ENCODE measurements around the gene ENPP7. TPM values are rescaled to one million over a fixed set of nuclear protein-coding genes. Genes with fewer than 3 reads are reported as not detected.

ENPP7 gene
- total RNA-seq, 1 experiment from 2014 or later: not detected

GRCh38 chr17:79739148-79740062, 8.7 kb downstream of the ENPP7 start:
- no peak overlapping the region for H3K27ac ChIP-seq (ENCODE audit: low read depth, low read length, poor library complexity, severe bottlenecking)
- H3K4me1 ChIP-seq (ENCODE audit: insufficient read depth, low read length, poor library complexity, severe bottlenecking): peaks cover 8% of the 10 kb centered on the region
- no peaks in the 10 kb centered on the region for H3K9me3 ChIP-seq (ENCODE audit: low read depth, low read length, poor library complexity, severe bottlenecking)
- no peak for DNase-seq (ENCODE audit: low spot score)
- POLR2A ChIA-PET (ENCODE audit: low non-redundant PET): no interaction called here
- CTCF ChIA-PET: interaction anchor here (0.7 kb wide), 1 partner anchor 793 kb away, joined by 4 read pairs; no protein-coding TSS in a partner anchor
- no peak overlapping the region for H3K4me3 ChIP-seq (ENCODE audit: low read depth, low read length, poor library complexity, severe bottlenecking)
- TF ChIP-seq EZH2 (IDR thresholded peaks at IDR 0.05; ENCODE audit: borderline replicate concordance, low read depth, low read length, poor library complexity, severe bottlenecking) (no peak), CTCF (conservative IDR thresholded peaks at IDR 0.05; ENCODE audit: low read depth, low read length) (no peak)
- BruUV-seq (replicated peaks): no TSS peak
- H3K27me3 ChIP-seq (replicated peaks; ENCODE audit: insufficient read depth, low read depth, low read length, poor library complexity): no peaks in the 10 kb centered on the region
- no peaks in the 10 kb centered on the region for H3K36me3 ChIP-seq (ENCODE audit: insufficient read depth, low read length, poor library complexity, severe bottlenecking)
- intact Hi-C loops (cut with micrococcal nuclease; ENCODE audit: unreplicated experiment): loop anchor here (5.0 to 10.0 kb wide), 2 partner anchors 95 to 183 kb away; partner anchors contain the start of gene CBX4

- Histone ChIP-seq H3K36me3 (ENCODE audit: insufficient read depth, low read length, poor library complexity, severe bottlenecking) (no peaks in the 10 kb centered on the region), H3K4me1 (ENCODE audit: insufficient read depth, low read length, poor library complexity, severe bottlenecking) (peaks cover 8% of the 10 kb centered on the region), H3K4me3 (ENCODE audit: low read depth, low read length, poor library complexity, severe bottlenecking) (no peak overlapping the region), H3K27me3 (replicated peaks; ENCODE audit: insufficient read depth, low read depth, low read length, poor library complexity) (no peaks in the 10 kb centered on the region), H3K27ac (ENCODE audit: low read depth, low read length, poor library complexity, severe bottlenecking) (no peak overlapping the region), H3K9me3 (ENCODE audit: low read depth, low read length, poor library complexity, severe bottlenecking) (no peaks in the 10 kb centered on the region)
- no peak for DNase-seq (ENCODE audit: low spot score)
- intact Hi-C loops (cut with micrococcal nuclease; ENCODE audit: unreplicated experiment): loop anchor here (5.0 to 10.0 kb wide), 2 partner anchors 94 to 182 kb away; partner anchors contain the start of gene CBX4
- TF ChIP-seq EZH2 (IDR thresholded peaks at IDR 0.05; ENCODE audit: borderline replicate concordance, low read depth, low read length, poor library complexity, severe bottlenecking) (no peak), CTCF (conservative IDR thresholded peaks at IDR 0.05; ENCODE audit: low read depth, low read length) (no peak)
- POLR2A ChIA-PET (ENCODE audit: low non-redundant PET): no interaction called here
- CTCF ChIA-PET: no interaction called here
- no TSS peak for BruUV-seq (replicated peaks)
Measured at GRCh38 chr17:79740413-79740812, 9.7 kb downstream of the ENPP7 start.

GRCh38 chr17:79741401-79741750, 10.6 kb downstream of the ENPP7 start:
- no peak for DNase-seq (ENCODE audit: low spot score)
- CTCF ChIA-PET: interaction anchor here (0.6 to 1.5 kb wide), 5 partner anchors 9 to 229 kb away, joined by 3 to 5 read pairs (median 4); no protein-coding TSS in a partner anchor

More at GRCh38 chr17:79741401-79741750, 10.6 kb downstream of the ENPP7 start:
- intact Hi-C loops (cut with micrococcal nuclease; ENCODE audit: unreplicated experiment): loop anchor here (5.0 to 10.0 kb wide), 2 partner anchors 93 to 181 kb away; partner anchors contain the start of gene CBX4
- no peaks in the 10 kb centered on the region for H3K36me3 ChIP-seq (ENCODE audit: insufficient read depth, low read length, poor library complexity, severe bottlenecking)
- TF ChIP-seq EZH2 (IDR thresholded peaks at IDR 0.05; ENCODE audit: borderline replicate concordance, low read depth, low read length, poor library complexity, severe bottlenecking) (no peak), CTCF (conservative IDR thresholded peaks at IDR 0.05; ENCODE audit: low read depth, low read length) (no peak)
- no peaks in the 10 kb centered on the region for H3K27me3 ChIP-seq (replicated peaks; ENCODE audit: insufficient read depth, low read depth, low read length, poor library complexity)
- peak overlapping the region; percentile 35 for H3K4me3 ChIP-seq (ENCODE audit: low read depth, low read length, poor library complexity, severe bottlenecking)
- no peak overlapping the region for H3K27ac ChIP-seq (ENCODE audit: low read depth, low read length, poor library complexity, severe bottlenecking)
- no peaks in the 10 kb centered on the region for H3K9me3 ChIP-seq (ENCODE audit: low read depth, low read length, poor library complexity, severe bottlenecking)
- no TSS peak for BruUV-seq (replicated peaks)
- POLR2A ChIA-PET (ENCODE audit: low non-redundant PET): interaction anchor here (0.7 kb wide), 1 partner anchor 378 kb away, joined by 4 read pairs; no protein-coding TSS in a partner anchor
- peaks cover 10% of the 10 kb centered on the region for H3K4me1 ChIP-seq (ENCODE audit: insufficient read depth, low read length, poor library complexity, severe bottlenecking)
